ENCODE measurements around the gene SUSD3. TPM values are rescaled to one million over a fixed set of nuclear protein-coding genes. Genes with fewer than 3 reads are reported as not detected.
A peak's percentile ranks its signal among the peaks of the same experiment; 100 is the strongest.
"Not testable (repeated sequence)": the region's sequence is repeated elsewhere in the genome, so short reads cannot be mapped to it uniquely, and the experiment has no call there.

SUSD3 gene
- total and polyA plus RNA-seq, 3 experiments from 2014 or later = 11.3 to 103 (median 12.3) TPM

- not testable (repeated sequence) for H3K27me3 Mint-ChIP-seq; H3K36me3 ChIP-seq (ENCODE audit: insufficient read depth, low read length); DNase-seq; H3K27me3 ChIP-seq (ENCODE audit: insufficient read depth, low read length, poor library complexity, severe bottlenecking); H3K27ac ChIP-seq (ENCODE audit: low read depth, low read length); H3K4me3 ChIP-seq (ENCODE audit: low read length); H3K9me3 ChIP-seq (ENCODE audit: low read length)
- H3K4me3 Mint-ChIP-seq = peak overlapping the region in 1 of 7 donors; percentile 65
- H3K9me3 Mint-ChIP-seq = peaks cover 8 to 16% (median 13%) of the 10 kb centered on the region in 5 donors
- ChIA-PET POLR2A (interaction anchor here (0.6 kb wide), 1 partner anchor 449 kb away, joined by 3 read pairs; no protein-coding TSS in a partner anchor), CTCF (interaction anchor here (0.7 kb wide), 1 partner anchor 37 kb away, joined by 3 read pairs; no protein-coding TSS in a partner anchor)
- peaks cover 69 to 84% (median 70%) of the 10 kb centered on the region in 3 donors for H3K4me1 Mint-ChIP-seq
- peaks cover 14 to 28% (median 16%) of the 10 kb centered on the region in 3 donors for H3K36me3 Mint-ChIP-seq
- H3K27ac Mint-ChIP-seq = peak overlapping the region in 2 of 8 donors; percentile 60 to 66
- peaks cover 59% of the 10 kb centered on the region for H3K4me1 ChIP-seq (ENCODE audit: insufficient read depth, low read length)
These were observed 42.6 kb downstream of the SUSD3 start for GRCh38 chr9:93101086-93101485.

DNA sequence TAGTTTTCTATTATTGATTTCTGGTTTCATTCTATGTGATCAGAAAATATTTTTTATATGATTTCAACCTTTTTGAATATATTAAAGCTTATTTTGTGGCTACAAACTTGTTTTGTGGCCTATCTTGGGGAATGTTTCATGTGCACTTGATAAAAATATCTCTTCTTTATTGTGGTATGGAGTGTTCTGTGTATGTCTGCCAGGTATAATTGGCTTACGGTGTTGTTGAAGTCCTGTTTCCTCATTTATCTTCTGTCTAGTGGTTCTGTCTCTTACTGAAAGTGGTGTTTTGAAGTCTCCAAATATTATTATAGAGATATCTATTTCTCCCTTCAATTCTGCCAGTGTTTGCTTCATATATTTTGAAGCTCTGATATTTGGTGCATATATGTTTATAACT lies 47.1 kb downstream of the SUSD3 start:
- no peak overlapping the region for H3K4me3 ChIP-seq (ENCODE audit: low read length)
- no peak for DNase-seq
- CTCF ChIA-PET = interaction anchor here (0.5 to 5.2 kb wide), 4 partner anchors 8 to 469 kb away, joined by 3 to 34 read pairs (median 3); partner anchors contain the start of gene CARD19
- no peaks in the 10 kb centered on the region for H3K27me3 Mint-ChIP-seq
- H3K36me3 ChIP-seq (ENCODE audit: insufficient read depth, low read length) = no peaks in the 10 kb centered on the region
- peaks cover 49% of the 10 kb centered on the region for H3K4me1 ChIP-seq (ENCODE audit: insufficient read depth, low read length)
- no peaks in the 10 kb centered on the region for H3K27me3 ChIP-seq (ENCODE audit: insufficient read depth, low read length, poor library complexity, severe bottlenecking)
- no peaks in the 10 kb centered on the region for H3K9me3 ChIP-seq (ENCODE audit: low read length)
- peak overlapping the region in 5 of 7 donors; percentile 4 to 21 (median 16) for H3K4me3 Mint-ChIP-seq
- peak overlapping the region in 3 of 8 donors; percentile 22 to 69 (median 59) for H3K27ac Mint-ChIP-seq
- peaks cover 56 to 78% (median 63%) of the 10 kb centered on the region in 3 donors for H3K4me1 Mint-ChIP-seq
- H3K27ac ChIP-seq (ENCODE audit: low read depth, low read length) = no peak overlapping the region
- POLR2A ChIA-PET = interaction anchor here (0.6 to 1.0 kb wide), 2 partner anchors 21 to 78 kb away, joined by 3 read pairs; no protein-coding TSS in a partner anchor
- peaks cover 17 to 49% (median 21%) of the 10 kb centered on the region in 3 donors for H3K36me3 Mint-ChIP-seq
- peaks cover 8 to 16% (median 13%) of the 10 kb centered on the region in 5 donors for H3K9me3 Mint-ChIP-seq

DNA sequence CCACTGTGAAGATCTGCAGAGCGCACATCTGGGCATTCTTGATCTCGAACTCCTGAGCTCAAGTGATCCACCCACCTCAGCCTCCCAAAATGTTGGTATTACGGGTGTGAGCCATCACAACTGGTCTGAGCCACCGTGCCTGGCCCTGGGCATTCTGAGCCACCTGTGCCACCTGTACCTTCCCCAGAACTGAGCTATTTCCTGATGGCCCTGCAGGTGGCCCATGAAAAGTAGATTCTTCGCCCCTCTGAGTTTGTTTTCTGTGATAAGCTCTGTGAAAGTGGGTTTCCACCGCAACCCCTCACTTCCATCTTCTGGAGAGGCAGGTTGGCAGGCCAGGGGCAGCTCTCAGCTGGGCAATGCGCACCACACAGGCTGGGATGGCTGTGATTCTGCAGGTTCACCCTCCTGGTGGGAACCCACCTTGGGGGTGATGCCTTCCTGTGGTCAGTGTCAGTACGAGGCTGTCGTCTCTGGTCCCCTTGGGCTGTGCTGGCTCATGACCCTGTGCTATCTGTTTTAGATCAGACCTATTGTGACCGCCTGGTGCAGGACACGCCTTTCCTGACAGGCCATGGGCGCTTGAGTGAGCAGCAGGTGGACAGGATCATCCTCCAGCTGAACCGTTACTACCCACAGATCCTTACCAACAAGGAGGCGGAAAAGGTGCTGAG lies 48.8 kb downstream of the SUSD3 start:
- H3K36me3 Mint-ChIP-seq = peaks cover 17 to 57% (median 21%) of the 10 kb centered on the region in 3 donors
- Histone ChIP-seq H3K4me3 (ENCODE audit: low read length) (no peak overlapping the region), H3K27me3 (ENCODE audit: insufficient read depth, low read length, poor library complexity, severe bottlenecking) (no peaks in the 10 kb centered on the region), H3K4me1 (ENCODE audit: insufficient read depth, low read length) (peaks cover 49% of the 10 kb centered on the region), H3K9me3 (ENCODE audit: low read length) (no peaks in the 10 kb centered on the region), H3K27ac (ENCODE audit: low read depth, low read length) (no peak overlapping the region), H3K36me3 (ENCODE audit: insufficient read depth, low read length) (no peaks in the 10 kb centered on the region)
- H3K4me3 Mint-ChIP-seq = no peak overlapping the region
- peak in 2 of 5 donors; percentile 0 to 38 for DNase-seq
- CTCF ChIA-PET = interaction anchor here (1.0 to 5.2 kb wide), 8 partner anchors 9 to 459 kb away, joined by 3 to 34 read pairs (median 8); partner anchors contain the start of gene CARD19
- POLR2A ChIA-PET = no interaction called here
- H3K9me3 Mint-ChIP-seq = peaks cover 8 to 16% (median 13%) of the 10 kb centered on the region in 5 donors
- H3K4me1 Mint-ChIP-seq = peaks cover 51 to 73% (median 58%) of the 10 kb centered on the region in 3 donors
- no peaks in the 10 kb centered on the region for H3K27me3 Mint-ChIP-seq
- peak overlapping the region in 5 of 8 donors; percentile 12 to 51 (median 45) for H3K27ac Mint-ChIP-seq

GRCh38 chr9:93107825-93108161 lies 49.3 kb downstream of the SUSD3 start:
- POLR2A ChIA-PET = no interaction called here

DNA sequence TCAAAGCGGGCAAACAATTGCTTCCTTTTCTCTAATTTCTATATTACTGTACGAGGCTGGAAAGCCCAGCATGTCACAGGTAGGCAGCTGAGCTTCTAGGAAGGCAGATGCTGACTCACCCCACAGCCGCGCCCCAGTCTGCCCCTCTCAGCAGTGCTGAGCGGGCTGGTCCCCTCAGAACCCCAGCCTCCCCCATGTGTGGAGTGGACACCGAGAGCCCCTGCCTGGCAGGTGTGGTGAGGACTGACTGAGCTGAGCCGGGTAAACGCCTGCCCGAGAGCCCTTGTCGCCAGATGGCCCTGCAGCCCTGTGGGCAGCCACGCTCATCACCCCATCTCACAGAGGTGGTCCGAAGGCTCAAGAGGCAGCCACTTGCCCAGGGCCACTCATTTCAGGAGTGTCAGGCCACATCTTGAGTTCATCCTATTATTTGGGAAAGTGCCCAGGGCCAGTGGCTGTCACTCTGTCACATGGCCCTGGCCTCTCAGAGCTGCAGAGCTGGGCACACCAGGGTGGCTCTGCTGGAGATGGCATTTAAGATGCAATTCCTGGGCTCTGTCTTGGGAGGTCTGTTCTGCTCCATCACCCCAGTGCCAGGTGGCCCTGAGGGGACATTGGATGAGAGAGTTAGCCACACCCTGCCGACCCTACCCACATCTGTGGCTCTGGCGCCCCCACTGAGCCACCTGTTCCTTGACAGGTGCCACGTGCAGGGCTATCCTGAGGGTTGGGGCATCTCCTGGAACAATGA lies 50.0 kb downstream of the SUSD3 start:
- ChIA-PET POLR2A (interaction anchor here (0.5 to 0.7 kb wide), 3 partner anchors 68 to 206 kb away, joined by 3 to 6 read pairs (median 4); no protein-coding TSS in a partner anchor), CTCF (interaction anchor here (0.6 to 5.2 kb wide), 43 partner anchors 10 to 458 kb away, joined by 3 to 34 read pairs (median 4); partner anchors contain the start of genes CARD19, FGD3 and NINJ1)
- no peaks in the 10 kb centered on the region for H3K27me3 Mint-ChIP-seq
- Histone ChIP-seq H3K27ac (ENCODE audit: low read depth, low read length) (no peak overlapping the region), H3K27me3 (ENCODE audit: insufficient read depth, low read length, poor library complexity, severe bottlenecking) (no peaks in the 10 kb centered on the region), H3K36me3 (ENCODE audit: insufficient read depth, low read length) (no peaks in the 10 kb centered on the region), H3K4me3 (ENCODE audit: low read length) (no peak overlapping the region), H3K9me3 (ENCODE audit: low read length) (no peaks in the 10 kb centered on the region), H3K4me1 (ENCODE audit: insufficient read depth, low read length) (peaks cover 48% of the 10 kb centered on the region)
- H3K4me1 Mint-ChIP-seq = peaks cover 40 to 61% (median 46%) of the 10 kb centered on the region in 3 donors
- peaks cover 8 to 16% (median 12%) of the 10 kb centered on the region in 5 donors for H3K9me3 Mint-ChIP-seq
- peak overlapping the region in 3 of 8 donors; percentile 21 to 91 (median 47) for H3K27ac Mint-ChIP-seq
- H3K36me3 Mint-ChIP-seq = peaks cover 18 to 65% (median 20%) of the 10 kb centered on the region in 3 donors
- DNase-seq = peak in 2 of 5 donors; percentile 1 to 49
- H3K4me3 Mint-ChIP-seq = no peak overlapping the region

More at GRCh38 chr9:93107825-93108161, 49.3 kb downstream of the SUSD3 start:
- Mint-ChIP-seq H3K4me3 (no peak overlapping the region), H3K36me3 (peaks cover 17 to 62% (median 21%) of the 10 kb centered on the region in 3 donors), H3K27ac (peak overlapping the region in 2 of 8 donors; percentile 12 to 32), H3K9me3 (peaks cover 8 to 16% (median 13%) of the 10 kb centered on the region in 5 donors), H3K4me1 (peaks cover 46 to 68% (median 53%) of the 10 kb centered on the region in 3 donors), H3K27me3 (no peaks in the 10 kb centered on the region)
- H3K27ac ChIP-seq (ENCODE audit: low read depth, low read length) = no peak overlapping the region
- CTCF ChIA-PET = interaction anchor here (1.3 to 5.2 kb wide), 8 partner anchors 10 to 195 kb away, joined by 4 to 34 read pairs (median 8); partner anchors contain the start of gene CARD19
- DNase-seq = peak in 1 of 5 donors; percentile 0
- H3K36me3 ChIP-seq (ENCODE audit: insufficient read depth, low read length) = no peaks in the 10 kb centered on the region
- peaks cover 49% of the 10 kb centered on the region for H3K4me1 ChIP-seq (ENCODE audit: insufficient read depth, low read length)
- no peak overlapping the region for H3K4me3 ChIP-seq (ENCODE audit: low read length)
- no peaks in the 10 kb centered on the region for H3K27me3 ChIP-seq (ENCODE audit: insufficient read depth, low read length, poor library complexity, severe bottlenecking)
- no peaks in the 10 kb centered on the region for H3K9me3 ChIP-seq (ENCODE audit: low read length)

GRCh38 chr9:93110311-93110855 lies 51.9 kb downstream of the SUSD3 start:
- Mint-ChIP-seq H3K27me3 (no peaks in the 10 kb centered on the region), H3K4me1 (peaks cover 30 to 49% (median 32%) of the 10 kb centered on the region in 3 donors), H3K9me3 (no peaks in the 10 kb centered on the region), H3K4me3 (no peak overlapping the region), H3K36me3 (peaks cover 5 to 64% (median 8%) of the 10 kb centered on the region in 3 donors), H3K27ac (no peak overlapping the region)
- Histone ChIP-seq H3K36me3 (ENCODE audit: insufficient read depth, low read length) (no peaks in the 10 kb centered on the region), H3K9me3 (ENCODE audit: low read length) (no peaks in the 10 kb centered on the region), H3K27me3 (ENCODE audit: insufficient read depth, low read length, poor library complexity, severe bottlenecking) (no peaks in the 10 kb centered on the region), H3K27ac (ENCODE audit: low read depth, low read length) (no peak overlapping the region), H3K4me3 (ENCODE audit: low read length) (no peak overlapping the region), H3K4me1 (ENCODE audit: insufficient read depth, low read length) (peaks cover 45% of the 10 kb centered on the region)
- DNase-seq = peak in 2 of 5 donors; percentile 0 to 37
- ChIA-PET POLR2A (no interaction called here), CTCF (interaction anchor here (1.8 to 5.2 kb wide), 8 partner anchors 8 to 192 kb away, joined by 6 to 34 read pairs (median 10); partner anchors contain the start of genes CARD19 and NINJ1)

GRCh38 chr9:93111001-93111370 lies 52.5 kb downstream of the SUSD3 start:
- H3K27ac Mint-ChIP-seq = no peak overlapping the region
- no peak overlapping the region for H3K4me3 ChIP-seq (ENCODE audit: low read length)
- no peaks in the 10 kb centered on the region for H3K9me3 ChIP-seq (ENCODE audit: low read length)
- H3K27me3 ChIP-seq (ENCODE audit: insufficient read depth, low read length, poor library complexity, severe bottlenecking) = no peaks in the 10 kb centered on the region
- no peaks in the 10 kb centered on the region for H3K9me3 Mint-ChIP-seq
- H3K36me3 Mint-ChIP-seq = peaks cover 5 to 62% (median 5%) of the 10 kb centered on the region in 3 donors
- ChIA-PET CTCF (no interaction called here), POLR2A (no interaction called here)
- no peak overlapping the region for H3K4me3 Mint-ChIP-seq
- H3K36me3 ChIP-seq (ENCODE audit: insufficient read depth, low read length) = no peaks in the 10 kb centered on the region
- no peak overlapping the region for H3K27ac ChIP-seq (ENCODE audit: low read depth, low read length)
- peak in 1 of 5 donors; percentile 36 for DNase-seq
- H3K27me3 Mint-ChIP-seq = no peaks in the 10 kb centered on the region
- H3K4me1 ChIP-seq (ENCODE audit: insufficient read depth, low read length) = peaks cover 39% of the 10 kb centered on the region
- H3K4me1 Mint-ChIP-seq = peaks cover 24 to 43% (median 26%) of the 10 kb centered on the region in 3 donors

Data from CD8-positive, alpha-beta memory T cell (primary cell).